Measurements from ENCODE around the gene GTF3C1.

The GTF3C1 gene

GRCh38 chr16:27528294-27528693, 21.4 kb downstream of the GTF3C1 start:
- Histone ChIP-seq H3K79me2 (peaks cover 6% of the 10 kb centered on the region), H3K9me3 (ENCODE audit: control insufficient read depth, low read length) (no peaks in the 10 kb centered on the region), H3K4me3 (ENCODE audit: low read depth, low read length) (no peak overlapping the region), H2AFZ (no peak overlapping the region), H3K9ac (no peak overlapping the region), H3K27ac (no peak overlapping the region), H3K27me3 (ENCODE audit: control insufficient read depth, insufficient read depth, low read length) (no peaks in the 10 kb centered on the region), H3K36me3 (ENCODE audit: control insufficient read depth, insufficient read depth, low read length) (no peaks in the 10 kb centered on the region), H3K4me1 (peaks cover 5% of the 10 kb centered on the region), H3K4me2 (ENCODE audit: low read length) (no peak overlapping the region)
- TF ChIP-seq CTCF (IDR thresholded peaks at IDR 0.05) = no peak

- Histone ChIP-seq H3K79me2 (peaks cover 6% of the 10 kb centered on the region), H3K4me2 (ENCODE audit: low read length) (no peak overlapping the region), H3K27me3 (ENCODE audit: control insufficient read depth, insufficient read depth, low read length) (no peaks in the 10 kb centered on the region), H3K9ac (no peak overlapping the region), H3K4me3 (ENCODE audit: low read depth, low read length) (no peak overlapping the region), H3K36me3 (ENCODE audit: control insufficient read depth, insufficient read depth, low read length) (no peaks in the 10 kb centered on the region), H3K9me3 (ENCODE audit: control insufficient read depth, low read length) (no peaks in the 10 kb centered on the region), H3K4me1 (no peaks in the 10 kb centered on the region), H2AFZ (no peak overlapping the region), H3K27ac (no peak overlapping the region)
- TF ChIP-seq CTCF (IDR thresholded peaks at IDR 0.05) = no peak
Measured at GRCh38 chr16:27526180-27526579, 23.5 kb downstream of the GTF3C1 start.

GRCh38 chr16:27522173-27522707, 27.5 kb downstream of the GTF3C1 start:
- H3K27me3 ChIP-seq (ENCODE audit: control insufficient read depth, insufficient read depth, low read length) = no peaks in the 10 kb centered on the region
- no peak for TF ChIP-seq CTCF (IDR thresholded peaks at IDR 0.05)
- no peak overlapping the region for H3K27ac ChIP-seq
- H3K36me3 ChIP-seq (ENCODE audit: control insufficient read depth, insufficient read depth, low read length) = no peaks in the 10 kb centered on the region
- peaks cover 4% of the 10 kb centered on the region for H3K79me2 ChIP-seq
- no peak overlapping the region for H2AFZ ChIP-seq
- no peak overlapping the region for H3K4me2 ChIP-seq (ENCODE audit: low read length)
- H3K4me3 ChIP-seq (ENCODE audit: low read depth, low read length) = no peak overlapping the region
- no peak overlapping the region for H3K9ac ChIP-seq
- no peaks in the 10 kb centered on the region for H3K9me3 ChIP-seq (ENCODE audit: control insufficient read depth, low read length)
- no peaks in the 10 kb centered on the region for H3K4me1 ChIP-seq

- peak overlapping the region; percentile 66 for H3K27ac ChIP-seq
- H3K36me3 ChIP-seq (ENCODE audit: control insufficient read depth, insufficient read depth, low read length) = no peaks in the 10 kb centered on the region
- no peak overlapping the region for H2AFZ ChIP-seq
- H3K27me3 ChIP-seq (ENCODE audit: control insufficient read depth, insufficient read depth, low read length) = no peaks in the 10 kb centered on the region
- H3K9me3 ChIP-seq (ENCODE audit: control insufficient read depth, low read length) = no peaks in the 10 kb centered on the region
- no peak overlapping the region for H3K4me3 ChIP-seq (ENCODE audit: low read depth, low read length)
- no peaks in the 10 kb centered on the region for H3K4me1 ChIP-seq
- H3K9ac ChIP-seq = no peak overlapping the region
- no peak for TF ChIP-seq CTCF (IDR thresholded peaks at IDR 0.05)
- no peaks in the 10 kb centered on the region for H3K79me2 ChIP-seq
- H3K4me2 ChIP-seq (ENCODE audit: low read length) = no peak overlapping the region
Measured at GRCh38 chr16:27520982-27521673, 28.6 kb downstream of the GTF3C1 start.

- Histone ChIP-seq H3K27ac (no peak overlapping the region), H3K9ac (no peak overlapping the region), H3K4me3 (ENCODE audit: low read depth, low read length) (no peak overlapping the region), H3K27me3 (ENCODE audit: control insufficient read depth, insufficient read depth, low read length) (no peaks in the 10 kb centered on the region), H3K36me3 (ENCODE audit: control insufficient read depth, insufficient read depth, low read length) (no peaks in the 10 kb centered on the region), H2AFZ (no peak overlapping the region), H3K4me1 (no peaks in the 10 kb centered on the region), H3K4me2 (ENCODE audit: low read length) (no peak overlapping the region), H3K79me2 (no peaks in the 10 kb centered on the region), H3K9me3 (ENCODE audit: control insufficient read depth, low read length) (no peaks in the 10 kb centered on the region)
- TF ChIP-seq CTCF (IDR thresholded peaks at IDR 0.05) = no peak
Measured at GRCh38 chr16:27518226-27518625, 31.5 kb downstream of the GTF3C1 start.
